Activated CD8-positive, alpha-beta memory T cell treated with anti-CD3 and anti-CD28 coated beads for 36 hours (primary cell): ENCODE results near the gene UPF3B. TPM values are rescaled to one million over a fixed set of nuclear protein-coding genes. Genes with fewer than 3 reads are reported as not detected.
"Not testable (repeated sequence)": the region's sequence is repeated elsewhere in the genome, so short reads cannot be mapped to it uniquely, and the experiment has no call there.

Source experiments
- CTCF ChIA-PET: fragments of 350-600 bp; sonication (Branson Sonifier 250); formaldehyde crosslinking; loops from one replicate; lab custom pipeline; 2021; ENCODE audit warnings: antibody characterized with exemption; lab: Charles Lee
- POLR2A ChIA-PET: fragments of 350-600 bp; sonication (Branson Sonifier 250); formaldehyde crosslinking; loops from one replicate; lab custom pipeline; 2021; ENCODE audit warnings: antibody characterized with exemption; lab: Charles Lee
- total RNA-seq, 2 experiments: library from RNA; stranded (reverse); gene quantifications; one replicate each; pipeline ENCODE4 v1.2.3, GENCODE V29; 2021

Gene UPF3B
- total RNA-seq, 2 experiments from 2014 or later, result 19.9 to 20.0 TPM

DNA sequence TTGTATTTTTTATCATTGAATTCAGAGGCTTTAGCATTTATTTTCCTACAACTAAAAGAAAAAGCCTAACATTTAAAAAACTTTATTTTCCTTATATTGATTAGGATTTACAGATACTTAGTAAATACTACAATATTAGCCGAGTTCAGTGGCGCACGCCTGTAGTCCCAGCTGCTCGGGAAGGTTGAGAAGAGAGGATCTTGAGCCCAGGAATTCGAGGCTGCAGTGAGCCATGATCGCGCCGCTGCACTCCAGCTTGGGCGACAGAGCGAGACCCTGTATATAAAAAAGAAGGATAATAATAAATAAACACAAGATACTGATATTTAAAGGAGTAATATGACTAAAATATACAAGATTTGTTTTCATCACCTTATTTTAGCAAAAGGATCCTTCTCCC is 681 bp upstream of the UPF3B start:
- ChIA-PET CTCF (no interaction called here), POLR2A (interaction anchor here (1.0 to 1.7 kb wide), 2 partner anchors 17 to 62 kb away, joined by 10 read pairs; partner anchors contain the start of genes NDUFA1, RNF113A and RPL39)

DNA sequence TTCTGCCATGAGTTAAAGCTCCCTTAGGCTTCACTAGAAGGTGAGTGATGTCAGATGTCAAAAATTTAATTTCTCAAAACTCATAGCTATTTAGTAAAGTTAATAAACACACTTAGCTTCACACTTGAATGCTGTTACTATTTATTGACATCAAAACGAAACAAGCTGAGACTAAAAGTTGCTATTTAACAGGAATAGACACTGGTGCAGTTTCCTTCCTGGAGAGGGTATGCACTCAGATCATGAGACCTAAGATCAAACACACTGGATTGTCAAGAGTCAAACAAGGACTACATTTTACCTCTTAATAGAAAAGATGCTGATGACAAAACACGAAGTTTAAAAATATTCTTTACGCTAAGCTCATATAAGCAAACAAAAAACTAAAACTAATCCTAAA is 18.9 kb downstream of the UPF3B start:
- ChIA-PET CTCF (no interaction called here), POLR2A (no interaction called here)

DNA sequence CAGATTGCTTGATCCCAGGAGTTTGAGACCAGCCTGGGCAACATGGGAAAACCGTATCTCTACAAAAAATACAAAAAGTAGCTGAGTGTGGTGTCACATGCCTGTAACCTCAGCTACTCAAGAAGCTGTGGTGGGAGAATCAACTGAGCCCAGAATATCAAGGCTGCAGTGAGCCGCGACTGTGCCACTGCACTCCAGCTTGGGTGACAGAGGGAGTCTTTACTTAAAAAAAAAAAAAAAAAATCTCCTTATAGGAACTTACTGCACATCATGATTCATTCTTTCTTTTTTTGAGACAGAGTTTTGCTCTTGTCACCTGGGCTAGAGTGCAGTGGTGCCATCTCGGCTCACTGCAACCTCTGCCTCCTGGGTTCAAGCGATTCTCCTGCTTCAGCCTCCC is 24.3 kb downstream of the UPF3B start:
- ChIA-PET POLR2A (no interaction called here), CTCF (interaction anchor here (0.7 kb wide), 1 partner anchor 17 kb away, joined by 3 read pairs; no protein-coding TSS in a partner anchor)

DNA sequence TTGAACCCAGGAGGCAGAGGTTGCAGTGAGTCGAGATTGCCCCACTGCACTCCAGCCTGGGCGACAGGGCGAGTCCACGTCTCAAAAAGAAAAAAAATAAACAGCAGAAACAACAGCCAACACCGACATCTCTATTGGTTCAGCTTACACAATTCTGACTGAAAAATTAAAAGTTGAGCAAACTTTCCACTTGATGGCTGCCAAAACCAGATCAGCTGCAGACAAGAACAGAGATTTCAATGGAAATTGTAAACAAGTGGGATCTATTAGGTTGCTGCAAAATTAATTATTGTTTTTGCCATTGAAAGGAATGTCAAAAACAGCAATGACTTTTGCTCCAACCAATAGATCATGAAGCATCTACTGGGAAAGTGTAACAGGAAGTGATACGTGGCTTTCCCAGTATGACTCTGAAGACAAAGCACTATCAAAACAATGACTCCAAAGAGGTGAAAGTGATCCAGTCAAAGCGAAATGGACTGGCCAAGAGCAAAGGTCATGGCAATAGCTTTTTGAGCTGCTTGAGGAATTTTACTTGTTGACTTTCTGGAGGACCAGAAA is 26.3 kb downstream of the UPF3B start:
- ChIA-PET POLR2A (interaction anchor here (0.6 to 2.3 kb wide), 3 partner anchors 35 to 54 kb away, joined by 3 to 7 read pairs (median 6); partner anchors contain the start of gene RPL39), CTCF (no interaction called here)

DNA sequence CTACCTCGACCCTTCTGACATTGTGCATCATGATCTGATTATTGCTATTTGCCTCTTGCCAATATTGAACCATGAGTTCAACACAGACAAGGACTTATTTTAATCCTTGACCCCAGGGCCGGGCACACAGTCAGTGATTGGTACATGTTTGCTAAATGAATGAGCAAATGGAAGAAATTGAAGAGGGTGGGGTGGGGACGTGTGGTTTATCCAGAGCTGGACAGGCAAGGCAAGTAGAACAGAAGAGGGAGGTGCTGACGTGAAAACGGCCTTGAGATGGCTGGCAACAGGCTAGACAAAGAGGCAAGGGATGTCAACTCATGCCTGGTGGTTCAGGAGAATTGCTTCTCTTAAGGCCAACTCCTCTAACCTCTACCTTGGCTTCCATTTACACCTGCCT is 28.5 kb downstream of the UPF3B start:
- POLR2A ChIA-PET, CTCF ChIA-PET: not testable (repeated sequence)

DNA sequence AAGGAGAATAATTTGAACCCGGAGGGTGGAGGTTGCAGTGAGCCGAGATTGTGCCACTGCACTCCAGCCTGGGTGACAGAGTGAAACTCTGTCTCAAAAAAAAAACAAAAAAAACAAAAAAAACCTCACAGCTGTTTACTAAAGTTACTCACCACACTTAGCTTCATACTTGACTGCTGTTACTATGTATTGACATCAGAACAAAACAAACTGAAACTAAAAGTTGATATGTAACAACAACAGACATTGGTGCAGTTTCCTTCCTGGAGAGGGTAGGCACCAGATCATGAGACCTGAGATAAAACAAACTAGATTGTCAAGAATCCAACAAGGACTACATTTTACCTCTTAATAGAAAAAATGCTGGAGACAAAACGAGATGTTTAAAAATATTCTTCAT is 31.1 kb downstream of the UPF3B start:
- POLR2A ChIA-PET, result not testable (repeated sequence)
- CTCF ChIA-PET, result interaction anchor here (0.7 kb wide), 1 partner anchor 131 kb away, joined by 3 read pairs; no protein-coding TSS in a partner anchor

DNA sequence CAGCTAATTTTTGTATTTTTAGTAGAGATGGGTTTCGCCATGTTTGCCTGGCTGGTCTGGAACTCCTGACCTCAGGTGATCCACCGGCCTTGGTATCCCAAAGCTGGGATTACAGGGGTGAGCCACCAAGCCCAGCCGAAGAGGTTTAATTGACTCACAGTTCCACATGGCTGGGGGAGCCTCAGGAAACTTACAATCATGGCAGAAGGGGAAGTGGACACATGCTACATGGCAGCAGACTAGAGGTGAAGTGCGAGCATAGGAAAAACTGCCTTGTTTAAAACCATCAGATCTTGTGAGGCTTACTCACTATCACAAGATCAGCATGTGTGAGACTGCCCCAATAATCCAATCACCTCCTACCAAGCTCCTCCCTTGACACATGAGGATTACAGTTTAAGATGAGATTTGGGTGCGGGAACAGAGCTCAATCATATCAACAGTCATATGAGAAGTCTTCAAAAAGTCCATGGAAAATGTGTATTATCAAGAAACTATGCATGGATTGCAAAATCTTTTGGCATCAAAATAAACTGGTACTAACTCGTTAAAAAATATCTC is 35.6 kb downstream of the UPF3B start:
- POLR2A ChIA-PET, result no interaction called here
- CTCF ChIA-PET, result interaction anchor here (0.7 kb wide), 1 partner anchor 261 kb away, joined by 3 read pairs; no protein-coding TSS in a partner anchor

DNA sequence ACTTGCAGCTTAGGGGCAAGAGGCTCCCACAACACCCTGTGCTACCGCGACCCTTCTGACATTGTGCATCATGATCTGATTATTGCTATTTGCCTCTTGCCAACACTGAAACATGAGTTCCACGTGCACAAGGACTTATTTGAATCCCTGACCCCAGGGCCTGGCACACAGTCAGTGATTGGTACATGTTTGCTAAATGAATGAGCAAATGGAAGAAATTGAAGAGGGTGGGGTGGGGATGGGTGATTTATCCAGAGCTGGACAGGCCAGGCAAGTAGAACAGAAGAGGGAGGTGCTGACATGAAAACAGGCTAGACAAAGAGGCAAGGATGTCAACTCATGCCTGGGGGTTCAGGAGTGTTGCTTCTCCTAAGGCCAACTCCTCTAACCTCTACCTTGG is 36.5 kb downstream of the UPF3B start:
- POLR2A ChIA-PET, result no interaction called here
- CTCF ChIA-PET, result interaction anchor here (0.7 kb wide), 1 partner anchor 260 kb away, joined by 3 read pairs; no protein-coding TSS in a partner anchor

DNA sequence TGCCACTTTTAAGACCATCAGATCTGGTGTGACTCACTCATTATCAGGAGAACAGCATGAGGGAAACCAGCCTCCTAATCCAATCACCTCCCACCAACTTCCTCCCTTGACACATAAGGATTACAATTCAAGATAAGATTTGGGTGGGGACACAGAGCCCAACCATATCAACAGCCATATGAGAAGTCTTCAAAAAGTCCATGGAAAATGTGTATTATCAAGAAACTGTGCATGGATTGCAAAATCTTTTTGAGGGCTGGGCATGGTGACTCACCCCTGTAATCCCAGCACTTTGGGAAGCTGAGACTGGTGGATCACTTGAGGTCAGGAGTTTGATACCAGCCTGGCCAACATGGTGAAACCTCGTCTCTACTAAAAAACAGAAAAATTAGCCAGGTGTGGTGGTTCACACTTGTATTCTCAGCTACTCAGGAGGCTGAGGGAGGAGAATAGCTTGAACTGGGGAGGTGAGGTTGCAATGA is 43.5 kb downstream of the UPF3B start:
- POLR2A ChIA-PET, result no interaction called here
- CTCF ChIA-PET, result no interaction called here

DNA sequence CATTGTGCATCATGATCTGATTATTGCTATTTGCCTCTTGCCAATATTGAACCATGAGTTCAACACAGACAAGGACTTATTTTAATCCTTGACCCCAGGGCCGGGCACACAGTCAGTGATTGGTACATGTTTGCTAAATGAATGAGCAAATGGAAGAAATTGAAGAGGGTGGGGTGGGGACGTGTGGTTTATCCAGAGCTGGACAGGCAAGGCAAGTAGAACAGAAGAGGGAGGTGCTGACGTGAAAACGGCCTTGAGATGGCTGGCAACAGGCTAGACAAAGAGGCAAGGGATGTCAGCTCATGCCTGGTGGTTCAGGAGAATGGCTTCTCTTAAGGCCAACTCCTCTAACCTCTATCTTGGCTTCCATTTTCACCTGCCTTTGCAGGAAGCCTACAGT is 44.3 kb downstream of the UPF3B start:
- CTCF ChIA-PET, result not testable (repeated sequence)

DNA sequence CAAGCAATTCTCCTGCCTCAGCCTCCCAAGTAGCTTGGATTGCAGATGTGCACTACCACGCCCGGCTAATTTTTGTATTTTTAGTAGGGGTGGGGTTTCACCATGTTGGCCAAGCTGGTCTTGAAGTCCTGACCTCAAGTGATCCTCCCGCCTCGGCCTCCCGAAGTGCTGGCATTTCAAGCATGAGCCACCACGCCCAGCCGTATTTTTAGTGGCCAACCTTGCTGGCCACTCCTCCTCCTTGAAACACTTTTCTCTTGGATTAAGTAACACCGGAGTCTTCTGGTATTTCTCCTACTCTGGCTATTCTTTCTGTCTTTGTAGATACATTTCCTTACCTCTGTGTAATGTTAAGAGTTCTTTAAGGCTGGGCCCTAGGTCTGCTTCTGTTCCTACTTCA is 50.2 kb downstream of the UPF3B start:
- ChIA-PET CTCF (no interaction called here), POLR2A (no interaction called here)

More for the DNA sequence above, 44.3 kb downstream of the UPF3B start:
- POLR2A ChIA-PET, result not testable (repeated sequence)

DNA sequence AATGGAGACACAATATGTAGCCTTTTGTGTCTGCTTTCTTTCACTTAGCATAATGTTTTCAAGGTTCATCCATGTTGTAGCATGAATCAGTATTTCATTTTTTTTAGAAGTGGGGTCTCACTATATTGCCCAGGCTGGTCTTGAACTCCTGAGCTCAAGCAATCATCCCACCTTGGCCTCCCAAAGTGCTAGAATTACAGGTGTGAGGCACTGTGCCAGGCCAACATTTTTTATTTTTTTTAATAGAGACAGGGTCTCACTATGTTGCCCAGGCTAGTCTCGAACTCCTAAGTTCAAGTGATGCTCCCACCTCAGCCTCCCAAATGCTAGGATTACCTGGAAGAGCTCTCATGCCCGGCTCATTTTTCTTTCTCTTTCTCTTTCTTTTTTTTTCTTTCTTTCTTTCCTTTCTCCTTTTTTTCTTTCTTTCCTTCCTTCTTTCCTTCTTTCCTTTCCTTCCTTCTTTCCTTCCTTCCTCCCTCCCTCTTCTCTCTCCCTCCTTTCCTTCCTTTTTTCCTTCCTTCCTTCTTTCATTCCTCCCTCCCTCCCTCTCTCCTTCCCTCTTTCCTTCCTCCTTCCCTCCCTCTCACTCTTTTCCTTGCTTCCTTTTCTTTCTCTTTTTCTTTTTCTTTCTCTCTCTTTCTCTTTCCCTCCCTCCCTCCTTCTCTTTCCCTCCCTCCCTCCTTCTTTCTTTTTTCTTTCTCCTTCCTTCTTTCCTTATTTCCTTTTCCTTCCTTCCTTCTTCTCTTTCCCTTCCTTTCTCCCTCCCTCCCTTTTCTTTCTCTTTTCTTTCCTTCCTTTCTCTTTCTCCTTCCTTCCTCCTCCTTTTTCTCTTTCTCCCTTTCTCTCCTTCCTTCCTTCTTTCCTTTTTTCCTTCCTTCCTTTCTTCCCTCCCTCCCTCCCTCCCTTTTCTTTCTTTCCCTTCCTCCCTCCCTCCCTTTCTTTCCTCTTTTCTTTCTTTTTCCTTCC is 51.2 kb downstream of the UPF3B start:
- POLR2A ChIA-PET, result no interaction called here
- CTCF ChIA-PET, result no interaction called here

DNA sequence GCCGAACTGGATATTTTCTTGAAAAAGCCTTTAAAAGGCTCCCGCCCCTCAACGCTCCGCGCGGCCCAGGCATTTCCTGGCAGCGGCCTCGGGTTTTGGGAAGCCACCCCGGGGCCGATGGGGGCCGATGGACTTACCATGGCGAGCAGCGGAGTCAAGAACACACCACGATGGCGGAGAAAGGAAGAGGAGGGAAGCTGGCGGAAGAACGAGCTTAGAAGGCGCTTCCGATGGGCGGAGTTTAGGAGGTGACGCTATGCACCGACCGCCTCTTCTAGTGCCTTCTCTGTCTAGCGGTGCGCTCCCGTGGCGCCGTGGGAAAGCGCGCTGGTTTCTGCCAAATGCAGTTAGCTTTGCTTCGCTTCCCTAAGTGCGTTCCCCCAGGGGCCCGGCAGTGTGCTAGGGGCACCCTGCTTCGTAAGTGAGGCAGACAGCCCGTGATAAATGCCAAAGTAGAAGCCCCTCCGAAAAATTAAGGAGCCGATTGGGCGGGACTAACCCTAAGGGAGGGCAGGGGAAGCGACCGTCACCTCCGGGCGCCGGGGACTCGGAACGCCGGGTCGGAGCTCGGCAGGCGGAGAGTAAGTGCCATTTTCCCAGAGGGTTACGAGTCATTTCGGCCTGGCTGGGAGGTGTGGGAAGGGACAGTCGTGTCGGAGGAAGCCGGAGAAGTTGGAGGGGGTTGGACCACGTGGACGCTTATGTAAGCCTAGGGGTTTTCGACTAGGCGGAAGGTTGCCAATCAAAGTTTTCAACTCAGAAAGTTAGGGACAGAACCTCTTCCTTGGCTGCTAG is 61.1 kb downstream of the UPF3B start, which contains the start of gene RPL39:
Gene RPL39, minus strand, starts transcription at position 194 of the 795 bp plus-strand sequence. Its CDS starts 54 bp downstream, at position 140.
- POLR2A ChIA-PET, result interaction anchor here (0.6 to 2.9 kb wide), 9 partner anchors 27 to 99 kb away, joined by 3 to 23 read pairs (median 6); partner anchors contain the start of genes NDUFA1, RNF113A, SEPTIN6 and SOWAHD

DNA sequence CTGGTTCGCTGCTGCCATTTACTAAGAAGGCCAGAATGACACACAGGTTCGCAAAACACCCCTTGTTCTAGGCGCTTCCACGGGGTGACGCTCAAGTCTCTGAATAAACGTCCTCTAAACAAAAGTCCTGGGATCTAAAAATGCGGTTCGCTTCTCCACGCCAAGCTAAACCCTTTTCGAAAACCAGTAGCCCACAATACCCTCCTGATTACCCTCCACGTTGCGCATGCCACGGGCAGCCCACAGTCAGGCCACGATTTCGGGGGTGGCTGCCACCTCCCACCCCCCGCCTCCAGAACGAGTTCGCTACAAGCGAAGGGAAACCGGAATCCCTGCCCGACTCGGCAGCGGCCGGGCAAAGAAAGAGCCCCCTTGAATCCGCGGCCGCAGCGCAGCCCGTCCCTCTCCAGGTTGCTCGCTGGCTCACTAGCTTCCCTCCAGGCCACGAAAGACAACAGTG is 61.8 kb downstream of the UPF3B start:
- CTCF ChIA-PET, result interaction anchor here (0.5 kb wide), 1 partner anchor 423 kb away, joined by 4 read pairs; no protein-coding TSS in a partner anchor
- POLR2A ChIA-PET, result interaction anchor here (0.8 to 2.9 kb wide), 8 partner anchors 28 to 99 kb away, joined by 3 to 23 read pairs (median 6); partner anchors contain the start of genes NDUFA1, RNF113A, SEPTIN6 and SOWAHD

More for the DNA sequence above, 61.1 kb downstream of the UPF3B start, which contains the start of gene RPL39:
- CTCF ChIA-PET, result interaction anchor here (0.5 to 1.1 kb wide), 2 partner anchors 96 to 424 kb away, joined by 4 read pairs; no protein-coding TSS in a partner anchor

DNA sequence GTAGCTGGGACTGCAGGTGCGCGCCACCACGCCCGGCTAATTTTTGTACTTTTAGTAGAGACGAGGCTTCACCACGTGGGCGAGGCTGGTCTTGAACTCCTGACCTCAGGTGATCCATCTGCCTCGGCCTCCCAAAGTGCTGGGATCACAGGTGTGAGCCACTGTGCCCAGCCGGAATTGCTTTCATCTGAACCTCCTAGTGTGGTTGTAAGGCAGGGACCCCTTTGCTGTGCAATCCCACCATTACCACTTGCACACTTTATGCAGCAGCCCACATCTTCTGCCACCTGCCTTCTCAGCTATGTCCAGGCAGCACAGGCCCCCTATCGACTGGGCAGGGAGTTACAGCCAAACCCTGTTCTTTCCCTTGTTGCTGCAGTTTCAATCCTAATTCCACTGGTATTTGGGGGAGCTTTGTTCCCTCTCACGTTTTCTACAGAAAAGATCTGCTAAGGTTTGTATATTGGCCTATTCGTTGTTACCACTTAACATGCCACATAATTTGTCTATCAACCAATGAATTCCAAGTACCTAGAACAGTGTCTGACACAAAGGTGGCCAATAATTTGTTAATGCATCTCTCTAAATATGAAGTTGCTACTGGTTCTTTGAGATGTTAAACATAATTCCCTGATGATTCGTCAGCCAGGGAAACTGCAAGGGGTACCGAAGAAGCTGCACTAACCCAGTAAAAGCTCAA is 67.9 kb downstream of the UPF3B start:
- POLR2A ChIA-PET, result interaction anchor here (0.6 to 1.0 kb wide), 6 partner anchors 25 to 99 kb away, joined by 3 to 7 read pairs (median 4); no protein-coding TSS in a partner anchor
- CTCF ChIA-PET, result interaction anchor here (0.6 to 2.4 kb wide), 3 partner anchors 27 to 269 kb away, joined by 3 to 9 read pairs (median 3); partner anchors contain the start of gene SOWAHD
